Mononuclear cell (primary cell): Measurements from ENCODE around the gene AKNA. TPM values are rescaled to one million over a fixed set of nuclear protein-coding genes. Genes with fewer than 3 reads are reported as not detected.
"Not testable (repeated sequence)": the region's sequence is repeated elsewhere in the genome, so short reads cannot be mapped to it uniquely, and the experiment has no call there.

Source experiments
- H3K27me3 ChIP-seq: 2 replicates; pipeline ENCODE4 v1.6.0; 2011; ENCODE audit warnings: low read length, control low read depth; ENCODE audit not compliant: insufficient read depth
- H3K4me1 ChIP-seq: 2 replicates; pipeline ENCODE4 v1.5.1; 2011; ENCODE audit warnings: mild to moderate bottlenecking, low read length, control low read depth; ENCODE audit not compliant: insufficient read depth
- H3K4me3 ChIP-seq: 2 replicates; pipeline ENCODE4 v1.5.1; 2011; ENCODE audit warnings: mild to moderate bottlenecking, low read length, moderate library complexity
- H3K9me3 ChIP-seq: 2 replicates; pipeline ENCODE4 v1.5.1; 2011; ENCODE audit warnings: low read depth, mild to moderate bottlenecking, control low read depth, low read length
- total RNA-seq: library from RNA; depleted of rRNA; stranded (reverse); fragments of >200 nt; gene quantifications from one replicate; pipeline ENCODE4 v1.2.3, GENCODE V29; 2012

The AKNA gene
- total RNA-seq, 1 donor, result 99.5 TPM

GRCh38 chr9:114325684-114326254, 62.0 kb downstream of the AKNA start:
- H3K27me3 ChIP-seq, H3K4me3 ChIP-seq, H3K4me1 ChIP-seq, H3K9me3 ChIP-seq: not testable (repeated sequence)

- not testable (repeated sequence) for H3K4me1 ChIP-seq, H3K4me3 ChIP-seq, H3K27me3 ChIP-seq, H3K9me3 ChIP-seq
Observed at GRCh38 chr9:114324965-114325364, 62.8 kb downstream of the AKNA start.

GRCh38 chr9:114324492-114324891, 63.3 kb downstream of the AKNA start:
- H3K4me3 ChIP-seq, result no peak overlapping the region
- H3K4me1 ChIP-seq, result no peaks in the 10 kb centered on the region
- no peaks in the 10 kb centered on the region for H3K27me3 ChIP-seq
- H3K9me3 ChIP-seq, result no peaks in the 10 kb centered on the region

GRCh38 chr9:114323849-114324248, 63.9 kb downstream of the AKNA start:
- H3K27me3 ChIP-seq, H3K4me1 ChIP-seq: not testable (repeated sequence)

GRCh38 chr9:114322831-114323531, 64.8 kb downstream of the AKNA start, which contains the start of gene ORM1:
TSS of gene ORM1 (plus strand) at chr9:114323098. CDS start at chr9:114323134, 36 bp downstream.
- H3K4me1 ChIP-seq, H3K27me3 ChIP-seq, H3K9me3 ChIP-seq, H3K4me3 ChIP-seq: not testable (repeated sequence)

More at GRCh38 chr9:114323849-114324248, 63.9 kb downstream of the AKNA start:
- H3K4me3 ChIP-seq, H3K9me3 ChIP-seq: not testable (repeated sequence)

GRCh38 chr9:114322160-114322818, 65.5 kb downstream of the AKNA start:
- not testable (repeated sequence) for H3K4me1 ChIP-seq, H3K4me3 ChIP-seq, H3K27me3 ChIP-seq, H3K9me3 ChIP-seq

GRCh38 chr9:114321759-114322158, 66.0 kb downstream of the AKNA start:
- Histone ChIP-seq H3K4me3 (no peak overlapping the region), H3K27me3 (no peaks in the 10 kb centered on the region), H3K9me3 (no peaks in the 10 kb centered on the region), H3K4me1 (peaks cover 5% of the 10 kb centered on the region)

- H3K9me3 ChIP-seq, H3K4me1 ChIP-seq, H3K4me3 ChIP-seq, H3K27me3 ChIP-seq: not testable (repeated sequence)
Observed at GRCh38 chr9:114320710-114321109, 67.1 kb downstream of the AKNA start.

GRCh38 chr9:114319147-114319546, 68.6 kb downstream of the AKNA start:
- Histone ChIP-seq H3K4me1 (peaks cover 5% of the 10 kb centered on the region), H3K4me3 (no peak overlapping the region), H3K9me3 (no peaks in the 10 kb centered on the region), H3K27me3 (no peaks in the 10 kb centered on the region)

GRCh38 chr9:114318416-114318815, 69.4 kb downstream of the AKNA start:
- Histone ChIP-seq H3K4me3 (no peak overlapping the region), H3K9me3 (no peaks in the 10 kb centered on the region), H3K27me3 (no peaks in the 10 kb centered on the region), H3K4me1 (peaks cover 5% of the 10 kb centered on the region)

GRCh38 chr9:114317665-114318357, 70.0 kb downstream of the AKNA start:
- Histone ChIP-seq H3K27me3 (no peaks in the 10 kb centered on the region), H3K9me3 (no peaks in the 10 kb centered on the region)

GRCh38 chr9:114316605-114317230, 71.1 kb downstream of the AKNA start:
- H3K4me3 ChIP-seq, result no peak overlapping the region
- H3K4me1 ChIP-seq, result peaks cover 5% of the 10 kb centered on the region
- no peaks in the 10 kb centered on the region for H3K27me3 ChIP-seq
- no peaks in the 10 kb centered on the region for H3K9me3 ChIP-seq

More at GRCh38 chr9:114317665-114318357, 70.0 kb downstream of the AKNA start:
- H3K4me1 ChIP-seq, result peaks cover 5% of the 10 kb centered on the region
- no peak overlapping the region for H3K4me3 ChIP-seq

GRCh38 chr9:114315723-114316363, 71.9 kb downstream of the AKNA start:
- Histone ChIP-seq H3K4me3 (no peak overlapping the region), H3K9me3 (no peaks in the 10 kb centered on the region), H3K27me3 (no peaks in the 10 kb centered on the region), H3K4me1 (peaks cover 5% of the 10 kb centered on the region)

GRCh38 chr9:114314881-114315722, 72.7 kb downstream of the AKNA start:
- H3K4me3 ChIP-seq, result no peak overlapping the region
- peaks cover 5% of the 10 kb centered on the region for H3K4me1 ChIP-seq
- no peaks in the 10 kb centered on the region for H3K27me3 ChIP-seq
- H3K9me3 ChIP-seq, result no peaks in the 10 kb centered on the region
